ENCODE measurements around the gene PARVG.

PARVG gene

GRCh38 chr22:44199866-44200265 is 19.1 kb downstream of the PARVG start:
- DNase-seq: no peak

GRCh38 chr22:44200451-44200850 is 19.7 kb downstream of the PARVG start:
- DNase-seq: no peak

GRCh38 chr22:44200855-44201550 is 20.3 kb downstream of the PARVG start:
- no peak for DNase-seq

- no peak for DNase-seq
Observed at GRCh38 chr22:44201665-44202064, 20.9 kb downstream of the PARVG start.

GRCh38 chr22:44202261-44202789 is 21.6 kb downstream of the PARVG start:
- DNase-seq: no peak

GRCh38 chr22:44203203-44203602 is 22.5 kb downstream of the PARVG start:
- DNase-seq: no peak

- no peak for DNase-seq
Observed at GRCh38 chr22:44204739-44205515, 24.2 kb downstream of the PARVG start.

- DNase-seq: no peak
Observed at GRCh38 chr22:44205516-44206329, 25.0 kb downstream of the PARVG start.

GRCh38 chr22:44206330-44206645 is 25.6 kb downstream of the PARVG start:
- DNase-seq: no peak

GRCh38 chr22:44206696-44207095 is 26.0 kb downstream of the PARVG start:
- no peak for DNase-seq

GRCh38 chr22:44207173-44207980 is 26.7 kb downstream of the PARVG start:
- no peak for DNase-seq

- DNase-seq: no peak
Observed at GRCh38 chr22:44207981-44208317, 27.2 kb downstream of the PARVG start.

GRCh38 chr22:44209343-44209742 is 28.6 kb downstream of the PARVG start:
- DNase-seq: no peak

- DNase-seq: no peak
Observed at GRCh38 chr22:44210722-44211121, 30.0 kb downstream of the PARVG start.

- no peak for DNase-seq
Observed at GRCh38 chr22:44211256-44211945, 30.7 kb downstream of the PARVG start.

GRCh38 chr22:44211946-44212930 is 31.5 kb downstream of the PARVG start:
- no peak for DNase-seq

GRCh38 chr22:44212936-44213335 is 32.2 kb downstream of the PARVG start:
- DNase-seq: no peak

GRCh38 chr22:44213489-44214043 is 32.8 kb downstream of the PARVG start:
- DNase-seq: no peak

- no peak for DNase-seq
Observed at GRCh38 chr22:44214187-44214586, 33.5 kb downstream of the PARVG start.

- no peak for DNase-seq
Observed at GRCh38 chr22:44214764-44215163, 34.0 kb downstream of the PARVG start.

- no peak for DNase-seq
Observed at GRCh38 chr22:44215287-44215686, 34.6 kb downstream of the PARVG start.
